Epithelial cell of esophagus (primary cell): ENCODE results near the gene ANKS1B.
A peak's percentile ranks its signal among the peaks of the same experiment; 100 is the strongest.

Experiments
- DNase-seq: peaks from one replicate; pipeline ENCODE4 v3.0.0; 2010; ENCODE audit warnings: low read depth
- H3K4me3 ChIP-seq: 2 replicates; pipeline ENCODE4 v1.5.1; 2011; ENCODE audit warnings: mild to moderate bottlenecking, low read length, control low read depth
- CTCF ChIP-seq: IDR thresholded peaks from 2 replicates; pipeline ENCODE4 v1.5.1; 2011; ENCODE audit warnings: low read depth, mild to moderate bottlenecking, low read length, control low read depth, inconsistent platforms; ENCODE audit not compliant: insufficient read depth; ENCODE audit errors: missing control alignments

ANKS1B gene

GRCh38 chr12:98939926-98940325, 1044.8 kb downstream of the ANKS1B start:
- DNase-seq = no peak
- no peak overlapping the region for H3K4me3 ChIP-seq
- no peak for TF ChIP-seq CTCF

GRCh38 chr12:98939350-98939749, 1045.4 kb downstream of the ANKS1B start:
- TF ChIP-seq CTCF = peak; percentile 66
- no peak overlapping the region for H3K4me3 ChIP-seq
- peak; percentile 51 for DNase-seq

GRCh38 chr12:98935847-98936246, 1048.9 kb downstream of the ANKS1B start:
- no peak for TF ChIP-seq CTCF
- no peak overlapping the region for H3K4me3 ChIP-seq
- no peak for DNase-seq

- no peak for TF ChIP-seq CTCF
These were observed 1061.9 kb downstream of the ANKS1B start for GRCh38 chr12:98922871-98923270.

GRCh38 chr12:98918176-98918863, 1066.4 kb downstream of the ANKS1B start:
- no peak overlapping the region for H3K4me3 ChIP-seq
- DNase-seq = no peak
- TF ChIP-seq CTCF = no peak

More at GRCh38 chr12:98922871-98923270, 1061.9 kb downstream of the ANKS1B start:
- no peak for DNase-seq
- H3K4me3 ChIP-seq = no peak overlapping the region

GRCh38 chr12:98916106-98916505, 1068.6 kb downstream of the ANKS1B start:
- H3K4me3 ChIP-seq = no peak overlapping the region
- no peak for TF ChIP-seq CTCF
- peak; percentile 22 for DNase-seq

- TF ChIP-seq CTCF = no peak
- no peak overlapping the region for H3K4me3 ChIP-seq
- no peak for DNase-seq
These were observed 1072.2 kb downstream of the ANKS1B start for GRCh38 chr12:98912401-98912974.
